CD14-positive monocyte (primary cell): Measurements from ENCODE around the gene ETS1. TPM values are rescaled to one million over a fixed set of nuclear protein-coding genes. Genes with fewer than 3 reads are reported as not detected.

Experiments
- DNase-seq, 3 donors: peaks; one replicate each; pipeline ENCODE4 v3.0.0-alpha.2; 2011 to 2022
- H2AFZ ChIP-seq: 2 replicates; pipeline ENCODE4 v1.6.0; 2012; ENCODE audit warnings: mild to moderate bottlenecking, low read depth, low read length, inconsistent platforms; ENCODE audit not compliant: insufficient read depth, poor library complexity, severe bottlenecking
- H3K27ac ChIP-seq, 2 donors: 1 replicate in 1 of 2; 2 replicates in 1 of 2; pipeline ENCODE4 v1.5.1; 2012 to 2013; ENCODE audit warnings: low read length in 2 of 2, control low read depth in 1 of 2, inconsistent platforms in 1 of 2, low read depth in 1 of 2, mild to moderate bottlenecking in 1 of 2
- H3K27me3 ChIP-seq, 2 donors: one replicate each; pipeline versions ENCODE4 v1.6.0 to v1.6.1; 2011 to 2013; ENCODE audit warnings: low read length in 2 of 2; ENCODE audit not compliant: control insufficient read depth in 2 of 2, insufficient read depth in 2 of 2
- H3K36me3 ChIP-seq, 2 donors: replicated peaks in 1 of 2; 1 replicate in 1 of 2; 2 replicates in 1 of 2; pipeline versions ENCODE4 v1.5.1 to v1.6.1; 2012 to 2013; ENCODE audit warnings: low read length in 2 of 2, control low read depth in 1 of 2, inconsistent platforms in 1 of 2, mild to moderate bottlenecking in 1 of 2; ENCODE audit not compliant: insufficient read depth in 2 of 2, control insufficient read depth in 1 of 2
- H3K4me1 ChIP-seq, 2 donors: 1 replicate in 1 of 2; 2 replicates in 1 of 2; pipeline versions ENCODE4 v1.5.1 to v1.6.1; 2012 to 2013; ENCODE audit warnings: low read length in 2 of 2, control low read depth in 1 of 2, inconsistent platforms in 1 of 2, mild to moderate bottlenecking in 1 of 2, moderate library complexity in 1 of 2; ENCODE audit not compliant: insufficient read depth in 2 of 2, control insufficient read depth in 1 of 2
- H3K4me2 ChIP-seq: replicated peaks from 2 replicates; pipeline ENCODE3; 2012; ENCODE audit warnings: low read length, moderate library complexity, mild to moderate bottlenecking; ENCODE audit not compliant: poor library complexity, severe bottlenecking; ENCODE audit errors: extremely low read depth
- H3K4me3 ChIP-seq, 3 experiments: fragments of 200-600 bp in 1 of 3; sonication (generic) in 1 of 3; replicated peaks in 1 of 3; 1 replicate in 2 of 3; 2 replicates in 1 of 3; pipeline ENCODE4 v1.5.1; 2011 to 2013; ENCODE audit warnings: low read length in 3 of 3, mild to moderate bottlenecking in 3 of 3, control low read depth in 2 of 3, low read depth in 2 of 3, inconsistent platforms in 1 of 3, moderate library complexity in 1 of 3
- H3K79me2 ChIP-seq: 2 replicates; pipeline ENCODE4 v1.6.0; 2012; ENCODE audit warnings: mild to moderate bottlenecking, control low read depth, inconsistent platforms, low read length, moderate library complexity; ENCODE audit not compliant: insufficient read depth
- H3K9ac ChIP-seq: 2 replicates; pipeline ENCODE4 v1.6.0; 2017; ENCODE audit warnings: low read length, mild to moderate bottlenecking; ENCODE audit not compliant: insufficient read depth, poor library complexity, severe bottlenecking
- H3K9me3 ChIP-seq, 2 donors: replicated peaks in 1 of 2; 1 replicate in 1 of 2; 2 replicates in 1 of 2; pipeline versions ENCODE4 v1.5.1 to v1.6.1; 2012 to 2013; ENCODE audit warnings: low read length in 2 of 2, control low read depth in 1 of 2; ENCODE audit not compliant: control insufficient read depth in 1 of 2, insufficient read depth in 1 of 2
- H4K20me1 ChIP-seq: 2 replicates; pipeline ENCODE4 v1.6.0; 2012; ENCODE audit warnings: mild to moderate bottlenecking, low read length, control low read depth, moderate library complexity; ENCODE audit not compliant: insufficient read depth
- H3K27ac Mint-ChIP-seq, 7 donors: one replicate each; pipeline ENCODE4 v1.8.0; 2020; ENCODE audit warnings: mild to moderate bottlenecking in 7 of 7, mixed read lengths in 7 of 7, moderate library complexity in 6 of 7, inconsistent platforms in 2 of 7
- H3K27me3 Mint-ChIP-seq, 3 donors: one replicate each; pipeline ENCODE4 v1.8.0; 2021 to 2022; ENCODE audit warnings: low read depth in 3 of 3, mild to moderate bottlenecking in 3 of 3, mixed read lengths in 3 of 3, moderate library complexity in 3 of 3, inconsistent platforms in 1 of 3
- H3K36me3 Mint-ChIP-seq, 2 donors: one replicate each; pipeline ENCODE4 v1.8.0; 2020; ENCODE audit warnings: mixed read lengths in 2 of 2, inconsistent platforms in 1 of 2, mild to moderate bottlenecking in 1 of 2
- H3K4me1 Mint-ChIP-seq: one replicate; pipeline ENCODE4 v1.8.0; 2020; ENCODE audit warnings: mild to moderate bottlenecking, mixed read lengths
- H3K4me3 Mint-ChIP-seq, 2 donors: one replicate each; pipeline ENCODE4 v1.8.0; 2020; ENCODE audit warnings: mild to moderate bottlenecking in 2 of 2, mixed read lengths in 2 of 2, moderate library complexity in 1 of 2
- H3K9me3 Mint-ChIP-seq, 7 donors: one replicate each; pipeline ENCODE4 v1.8.0; 2020 to 2022; ENCODE audit warnings: mixed read lengths in 7 of 7, mild to moderate bottlenecking in 6 of 7, moderate library complexity in 6 of 7, inconsistent platforms in 2 of 7
- CTCF ChIP-seq: fragments of 200-600 bp; IDR thresholded peaks from one replicate; pipeline ENCODE4 v1.8.0; 2022; ENCODE audit warnings: antibody characterized with exemption, mild to moderate bottlenecking
- WGBS: methylation state at CpG from one replicate; pipeline ENCODE4 v1.1.5; 2013; ENCODE audit warnings: missing lambda C conversion rate; ENCODE audit not compliant: insufficient coverage; 5-methylcytosine and 5-hydroxymethylcytosine counted together
- intact Hi-C, 2 donors: fragments of 100-400 bp; cut with micrococcal nuclease; formaldehyde crosslinking; loops; one replicate each; pipeline versions ENCODE4 v1.15.0 to v1.15.1; 2023
- polyA plus RNA-seq, 3 donors: library from polyadenylated mRNA; depleted of rRNA in 1 of 3; unstranded in 2 of 3; stranded (reverse) in 1 of 3; fragments of 300-500 nt in 2 of 3; fragments of >200 nt in 1 of 3; fragmentation: Illumina TruSeq in 2 of 3; gene quantifications; 1 replicate in 2 of 3; 2 replicates in 1 of 3; pipeline ENCODE4 v1.2.3, GENCODE V29; 2012 to 2021

The ETS1 gene
- polyA plus RNA-seq, 3 donors: 0.67 to 1.6 (median 1.6) TPM

- H3K9me3 Mint-ChIP-seq: peaks cover 0 to 1% (median 0%) of the 10 kb centered on the region in 7 donors
- no peak overlapping the region for H3K27ac Mint-ChIP-seq
These were observed 11.3 kb upstream of the ETS1 start for GRCh38 chr11:128598506-128599150.

GRCh38 chr11:128598096-128598495 is 10.7 kb upstream of the ETS1 start:
- intact Hi-C loops: no loop called here
- Histone ChIP-seq H2AFZ (no peak overlapping the region), H3K27ac (no peak overlapping the region), H3K4me3 (no peak overlapping the region), H3K9me3 (no peaks in the 10 kb centered on the region), H3K4me1 (no peaks in the 10 kb centered on the region), H3K9ac (no peak overlapping the region), H3K4me2 (no peak overlapping the region), H3K27me3 (no peaks in the 10 kb centered on the region), H3K36me3 (no peaks in the 10 kb centered on the region), H4K20me1 (no peaks in the 10 kb centered on the region), H3K79me2 (no peaks in the 10 kb centered on the region)
- H3K9me3 Mint-ChIP-seq: peaks cover 0 to 1% (median 0%) of the 10 kb centered on the region in 7 donors
- H3K4me3 Mint-ChIP-seq: no peak overlapping the region
- peaks cover 0 to 1% (median 1%) of the 10 kb centered on the region in 3 donors for H3K27me3 Mint-ChIP-seq
- no peak for DNase-seq
- no peak for TF ChIP-seq CTCF
- WGBS: 96% methylated on average over 3 of the region's 4 CpGs
- H3K36me3 Mint-ChIP-seq: no peaks in the 10 kb centered on the region
- H3K27ac Mint-ChIP-seq: no peak overlapping the region
- H3K4me1 Mint-ChIP-seq: peaks cover 2% of the 10 kb centered on the region

More at GRCh38 chr11:128598506-128599150, 11.3 kb upstream of the ETS1 start:
- Histone ChIP-seq H3K27ac (no peak overlapping the region), H4K20me1 (no peaks in the 10 kb centered on the region), H2AFZ (no peak overlapping the region), H3K9ac (no peak overlapping the region), H3K9me3 (no peaks in the 10 kb centered on the region), H3K79me2 (no peaks in the 10 kb centered on the region), H3K4me3 (no peak overlapping the region), H3K36me3 (no peaks in the 10 kb centered on the region), H3K27me3 (no peaks in the 10 kb centered on the region), H3K4me2 (no peak overlapping the region), H3K4me1 (no peaks in the 10 kb centered on the region)
- TF ChIP-seq CTCF: no peak
- no peaks in the 10 kb centered on the region for H3K36me3 Mint-ChIP-seq
- H3K4me3 Mint-ChIP-seq: no peak overlapping the region
- peaks cover 2% of the 10 kb centered on the region for H3K4me1 Mint-ChIP-seq
- DNase-seq: no peak
- peaks cover 0 to 1% (median 1%) of the 10 kb centered on the region in 3 donors for H3K27me3 Mint-ChIP-seq
- intact Hi-C loops: no loop called here
- WGBS: 100% methylated on average over 1 of the region's 1 CpG
